HG02571 (cell line): Measurements from ENCODE around the gene ACP2.

Source experiments
- ATAC-seq: cut with Tn5 transposase; IDR thresholded peaks from one replicate; pipeline ENCODE4 v1.9.1; 2021; ENCODE audit warnings: mild to moderate bottlenecking, moderate library complexity; ENCODE audit not compliant: unreplicated experiment

The ACP2 gene

GRCh38 chr11:47269002-47269828, 20.6 kb upstream of the ACP2 start:
- ATAC-seq = peak; percentile 55

- ATAC-seq = no peak
Measured at GRCh38 chr11:47268448-47269001, 19.9 kb upstream of the ACP2 start.

- ATAC-seq = no peak
Measured at GRCh38 chr11:47267876-47268275, 19.3 kb upstream of the ACP2 start.

GRCh38 chr11:47264521-47264920, 15.9 kb upstream of the ACP2 start:
- ATAC-seq = no peak

- no peak for ATAC-seq
Measured at GRCh38 chr11:47264119-47264518, 15.5 kb upstream of the ACP2 start.

GRCh38 chr11:47261291-47261800, 12.7 kb upstream of the ACP2 start:
- no peak for ATAC-seq

GRCh38 chr11:47260366-47260765, 11.8 kb upstream of the ACP2 start:
- no peak for ATAC-seq

- no peak for ATAC-seq
Measured at GRCh38 chr11:47259232-47259977, 10.8 kb upstream of the ACP2 start.

- no peak for ATAC-seq
Measured at GRCh38 chr11:47258317-47258902, 9.8 kb upstream of the ACP2 start.

GRCh38 chr11:47257517-47258316, 9.1 kb upstream of the ACP2 start, which contains the start of gene NR1H3:
Gene NR1H3 (plus strand): TSS chr11:47257996. CDS start chr11:47259217, 1,221 bp downstream.
- ATAC-seq = no peak

- no peak for ATAC-seq
Measured at GRCh38 chr11:47257177-47257516, 8.5 kb upstream of the ACP2 start.

- no peak for ATAC-seq
Measured at GRCh38 chr11:47256374-47256773, 7.8 kb upstream of the ACP2 start.

- no peak for ATAC-seq
Measured at GRCh38 chr11:47254386-47254785, 5.8 kb upstream of the ACP2 start.

GRCh38 chr11:47253660-47254059, 5.0 kb upstream of the ACP2 start:
- no peak for ATAC-seq

- ATAC-seq = no peak
Measured at GRCh38 chr11:47251751-47252150, 3.1 kb upstream of the ACP2 start.

- no peak for ATAC-seq
Measured at GRCh38 chr11:47249378-47249715, 733 bp upstream of the ACP2 start.

GRCh38 chr11:47248304-47248663, 330 bp downstream of the ACP2 start:
- ATAC-seq = peak; percentile 27

GRCh38 chr11:47247502-47247901, 1.1 kb downstream of the ACP2 start:
- ATAC-seq = no peak

- ATAC-seq = no peak
Measured at GRCh38 chr11:47245611-47246357, 2.8 kb downstream of the ACP2 start.
